GM12878 (cell line): ENCODE data around the gene MOGAT1.

Experiments used
- BHLHE40 ChIP-seq, 2 experiments: fragments of 450-650 bp in 1 of 2; IDR thresholded peaks; 2 replicates each; pipeline ENCODE4 v1.6.1; 2011 to 2017; ENCODE audit warnings: low read depth in 2 of 2, borderline replicate concordance in 1 of 2, improper control_type of control experiment in 1 of 2, low read length in 1 of 2, mild to moderate bottlenecking in 1 of 2
- CHD1 ChIP-seq: IDR thresholded peaks from 2 replicates; pipeline ENCODE4 v1.6.1; 2012; ENCODE audit warnings: low read depth, low read length, improper control_type of control experiment
- NFIC ChIP-seq: IDR thresholded peaks from 2 replicates; pipeline ENCODE4 v1.6.1; 2012; ENCODE audit warnings: low read depth, mild to moderate bottlenecking, inconsistent platforms, low read length, moderate library complexity
- NFYB ChIP-seq: IDR thresholded peaks from 2 replicates; pipeline ENCODE4 v1.6.1; 2011; ENCODE audit warnings: low read depth, mild to moderate bottlenecking, low read length, improper control_type of control experiment, moderate library complexity; ENCODE audit not compliant: insufficient read depth
- NRF1 ChIP-seq: conservative IDR thresholded peaks from 2 replicates; pipeline ENCODE4 v1.6.1; 2011; ENCODE audit warnings: mild to moderate bottlenecking, low read depth, low read length, improper control_type of control experiment
- SP1 ChIP-seq: IDR thresholded peaks from one replicate; pipeline ENCODE4 v1.6.1; 2011; ENCODE audit warnings: low read depth, low read length
- SRF ChIP-seq, 2 experiments: IDR thresholded peaks; 2 replicates each; pipeline ENCODE4 v1.6.1; 2011; ENCODE audit warnings: low read depth in 2 of 2, low read length in 2 of 2, mild to moderate bottlenecking in 1 of 2, moderate library complexity in 1 of 2
- ZNF217 ChIP-seq: fragments of 450-650 bp; IDR thresholded peaks from 2 replicates; pipeline ENCODE4 v1.6.1; 2017; ENCODE audit warnings: antibody characterized with exemption, mild to moderate bottlenecking
- TF ChIP-seq, protein P1 (sequence below): IDR thresholded peaks from 2 replicates; pipeline ENCODE4 v1.6.1; 2012; ENCODE audit warnings: low read depth, low read length, improper control_type of control experiment
- TF ChIP-seq, protein P2 (sequence below): IDR thresholded peaks from 2 replicates; pipeline ENCODE4 v1.6.1; 2012; ENCODE audit warnings: mild to moderate bottlenecking, low read depth, low read length
- TF ChIP-seq, protein P3 (sequence below): fragments of 150-350 bp; IDR thresholded peaks from 2 replicates; pipeline ENCODE4 v1.6.1; 2016; ENCODE audit warnings: low read depth, low read length

DNA sequence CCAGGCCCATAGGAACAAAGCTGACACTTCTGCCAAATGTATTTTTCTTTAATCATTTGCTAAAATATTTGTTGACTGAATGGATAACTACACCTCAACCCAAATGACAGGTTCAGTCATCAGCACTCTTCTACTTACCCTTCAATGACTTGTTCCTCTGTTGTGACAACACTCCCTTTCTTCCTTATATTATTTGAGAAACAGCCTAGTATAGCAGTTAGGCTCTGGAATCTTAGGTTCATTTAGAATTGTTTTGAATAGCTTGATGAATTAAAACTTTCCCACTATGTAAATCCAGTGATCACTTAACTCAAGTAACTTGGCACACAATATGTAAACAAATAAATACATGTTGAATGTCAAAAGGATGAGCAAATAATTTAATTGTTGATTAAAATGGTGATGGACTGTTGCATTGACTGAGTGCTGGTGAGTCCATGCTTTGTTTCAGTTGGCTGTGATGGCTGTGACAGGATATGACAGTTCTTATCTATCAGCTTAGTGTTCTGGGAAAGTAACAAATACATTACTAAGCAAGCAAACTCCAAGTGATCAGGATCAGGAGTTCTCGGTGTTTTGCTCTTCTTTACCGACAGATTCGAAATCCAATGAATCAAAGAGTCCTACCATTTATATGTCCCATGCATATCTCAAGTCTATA, 2.8 kb upstream of the MOGAT1 start:
- no peak for TF ChIP-seq NFIC
- TF ChIP-seq, protein P1, sequence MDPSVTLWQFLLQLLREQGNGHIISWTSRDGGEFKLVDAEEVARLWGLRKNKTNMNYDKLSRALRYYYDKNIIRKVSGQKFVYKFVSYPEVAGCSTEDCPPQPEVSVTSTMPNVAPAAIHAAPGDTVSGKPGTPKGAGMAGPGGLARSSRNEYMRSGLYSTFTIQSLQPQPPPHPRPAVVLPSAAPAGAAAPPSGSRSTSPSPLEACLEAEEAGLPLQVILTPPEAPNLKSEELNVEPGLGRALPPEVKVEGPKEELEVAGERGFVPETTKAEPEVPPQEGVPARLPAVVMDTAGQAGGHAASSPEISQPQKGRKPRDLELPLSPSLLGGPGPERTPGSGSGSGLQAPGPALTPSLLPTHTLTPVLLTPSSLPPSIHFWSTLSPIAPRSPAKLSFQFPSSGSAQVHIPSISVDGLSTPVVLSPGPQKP = no peak
- no peak for TF ChIP-seq SP1
- TF ChIP-seq, protein P2, sequence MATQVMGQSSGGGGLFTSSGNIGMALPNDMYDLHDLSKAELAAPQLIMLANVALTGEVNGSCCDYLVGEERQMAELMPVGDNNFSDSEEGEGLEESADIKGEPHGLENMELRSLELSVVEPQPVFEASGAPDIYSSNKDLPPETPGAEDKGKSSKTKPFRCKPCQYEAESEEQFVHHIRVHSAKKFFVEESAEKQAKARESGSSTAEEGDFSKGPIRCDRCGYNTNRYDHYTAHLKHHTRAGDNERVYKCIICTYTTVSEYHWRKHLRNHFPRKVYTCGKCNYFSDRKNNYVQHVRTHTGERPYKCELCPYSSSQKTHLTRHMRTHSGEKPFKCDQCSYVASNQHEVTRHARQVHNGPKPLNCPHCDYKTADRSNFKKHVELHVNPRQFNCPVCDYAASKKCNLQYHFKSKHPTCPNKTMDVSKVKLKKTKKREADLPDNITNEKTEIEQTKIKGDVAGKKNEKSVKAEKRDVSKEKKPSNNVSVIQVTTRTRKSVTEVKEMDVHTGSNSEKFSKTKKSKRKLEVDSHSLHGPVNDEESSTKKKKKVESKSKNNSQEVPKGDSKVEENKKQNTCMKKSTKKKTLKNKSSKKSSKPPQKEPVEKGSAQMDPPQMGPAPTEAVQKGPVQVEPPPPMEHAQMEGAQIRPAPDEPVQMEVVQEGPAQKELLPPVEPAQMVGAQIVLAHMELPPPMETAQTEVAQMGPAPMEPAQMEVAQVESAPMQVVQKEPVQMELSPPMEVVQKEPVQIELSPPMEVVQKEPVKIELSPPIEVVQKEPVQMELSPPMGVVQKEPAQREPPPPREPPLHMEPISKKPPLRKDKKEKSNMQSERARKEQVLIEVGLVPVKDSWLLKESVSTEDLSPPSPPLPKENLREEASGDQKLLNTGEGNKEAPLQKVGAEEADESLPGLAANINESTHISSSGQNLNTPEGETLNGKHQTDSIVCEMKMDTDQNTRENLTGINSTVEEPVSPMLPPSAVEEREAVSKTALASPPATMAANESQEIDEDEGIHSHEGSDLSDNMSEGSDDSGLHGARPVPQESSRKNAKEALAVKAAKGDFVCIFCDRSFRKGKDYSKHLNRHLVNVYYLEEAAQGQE = no peak
- TF ChIP-seq CHD1 = no peak
- TF ChIP-seq, protein P3, sequence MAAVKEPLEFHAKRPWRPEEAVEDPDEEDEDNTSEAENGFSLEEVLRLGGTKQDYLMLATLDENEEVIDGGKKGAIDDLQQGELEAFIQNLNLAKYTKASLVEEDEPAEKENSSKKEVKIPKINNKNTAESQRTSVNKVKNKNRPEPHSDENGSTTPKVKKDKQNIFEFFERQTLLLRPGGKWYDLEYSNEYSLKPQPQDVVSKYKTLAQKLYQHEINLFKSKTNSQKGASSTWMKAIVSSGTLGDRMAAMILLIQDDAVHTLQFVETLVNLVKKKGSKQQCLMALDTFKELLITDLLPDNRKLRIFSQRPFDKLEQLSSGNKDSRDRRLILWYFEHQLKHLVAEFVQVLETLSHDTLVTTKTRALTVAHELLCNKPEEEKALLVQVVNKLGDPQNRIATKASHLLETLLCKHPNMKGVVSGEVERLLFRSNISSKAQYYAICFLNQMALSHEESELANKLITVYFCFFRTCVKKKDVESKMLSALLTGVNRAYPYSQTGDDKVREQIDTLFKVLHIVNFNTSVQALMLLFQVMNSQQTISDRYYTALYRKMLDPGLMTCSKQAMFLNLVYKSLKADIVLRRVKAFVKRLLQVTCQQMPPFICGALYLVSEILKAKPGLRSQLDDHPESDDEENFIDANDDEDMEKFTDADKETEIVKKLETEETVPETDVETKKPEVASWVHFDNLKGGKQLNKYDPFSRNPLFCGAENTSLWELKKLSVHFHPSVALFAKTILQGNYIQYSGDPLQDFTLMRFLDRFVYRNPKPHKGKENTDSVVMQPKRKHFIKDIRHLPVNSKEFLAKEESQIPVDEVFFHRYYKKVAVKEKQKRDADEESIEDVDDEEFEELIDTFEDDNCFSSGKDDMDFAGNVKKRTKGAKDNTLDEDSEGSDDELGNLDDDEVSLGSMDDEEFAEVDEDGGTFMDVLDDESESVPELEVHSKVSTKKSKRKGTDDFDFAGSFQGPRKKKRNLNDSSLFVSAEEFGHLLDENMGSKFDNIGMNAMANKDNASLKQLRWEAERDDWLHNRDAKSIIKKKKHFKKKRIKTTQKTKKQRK = no peak
- no peak for TF ChIP-seq SRF (IDR thresholded peaks at IDR 0.05; ENCODE audit: low read depth in 2 of 2, low read length in 2 of 2)
- TF ChIP-seq NFYB = no peak
- no peak for TF ChIP-seq ZNF217
- no peak for TF ChIP-seq NRF1
- no peak for TF ChIP-seq BHLHE40 (IDR thresholded peaks at IDR 0.05; ENCODE audit: borderline replicate concordance in 1 of 2, low read depth in 2 of 2, low read length in 1 of 2)
